Measurements from ENCODE around the gene AP1S1.
A peak's percentile ranks its signal among the peaks of the same experiment; 100 is the strongest.
"Not testable (repeated sequence)": the region's sequence is repeated elsewhere in the genome, so short reads cannot be mapped to it uniquely, and the experiment has no call there.

AP1S1 gene

GRCh38 chr7:101153969-101154692, at the start of gene AP1S1:
AP1S1 (plus strand) TSS chr7:101154476; CDS start chr7:101154515, 39 bp downstream.
- DNase-seq (ENCODE audit: insufficient read length, low spot score) (peak; percentile 97), FAIRE-seq (peak; percentile 93)

GRCh38 chr7:101104799-101105198, 49.5 kb upstream of the AP1S1 start:
- no peak for FAIRE-seq
- no peak for DNase-seq (ENCODE audit: insufficient read length, low spot score)

- DNase-seq (ENCODE audit: insufficient read length, low spot score); FAIRE-seq: not testable (repeated sequence)
Measured at GRCh38 chr7:101105248-101105647, 49.0 kb upstream of the AP1S1 start.

- FAIRE-seq, result no peak
- no peak for DNase-seq (ENCODE audit: insufficient read length, low spot score)
Measured at GRCh38 chr7:101106386-101106785, 47.9 kb upstream of the AP1S1 start.

GRCh38 chr7:101108330-101108857, 45.9 kb upstream of the AP1S1 start:
- no peak for DNase-seq (ENCODE audit: insufficient read length, low spot score)
- FAIRE-seq, result no peak

- DNase-seq (ENCODE audit: insufficient read length, low spot score), result no peak
- FAIRE-seq, result no peak
Measured at GRCh38 chr7:101108961-101109360, 45.3 kb upstream of the AP1S1 start.

GRCh38 chr7:101109368-101109767, 44.9 kb upstream of the AP1S1 start:
- DNase-seq (ENCODE audit: insufficient read length, low spot score) (no peak), FAIRE-seq (no peak)

GRCh38 chr7:101111261-101111660, 43.0 kb upstream of the AP1S1 start:
- FAIRE-seq, result no peak

GRCh38 chr7:101112233-101112632, 42.0 kb upstream of the AP1S1 start:
- FAIRE-seq, result no peak
- no peak for DNase-seq (ENCODE audit: insufficient read length, low spot score)

More at GRCh38 chr7:101111261-101111660, 43.0 kb upstream of the AP1S1 start:
- DNase-seq (ENCODE audit: insufficient read length, low spot score), result no peak

- not testable (repeated sequence) for DNase-seq (ENCODE audit: insufficient read length, low spot score); FAIRE-seq
Measured at GRCh38 chr7:101113140-101113539, 41.1 kb upstream of the AP1S1 start.

- FAIRE-seq, result no peak
- no peak for DNase-seq (ENCODE audit: insufficient read length, low spot score)
Measured at GRCh38 chr7:101113836-101114235, 40.4 kb upstream of the AP1S1 start.

GRCh38 chr7:101114492-101114891, 39.8 kb upstream of the AP1S1 start:
- FAIRE-seq (no peak), DNase-seq (ENCODE audit: insufficient read length, low spot score) (no peak)

GRCh38 chr7:101115215-101115614, 39.1 kb upstream of the AP1S1 start:
- FAIRE-seq (no peak), DNase-seq (ENCODE audit: insufficient read length, low spot score) (no peak)

GRCh38 chr7:101116898-101117297, 37.4 kb upstream of the AP1S1 start:
- no peak for FAIRE-seq
- no peak for DNase-seq (ENCODE audit: insufficient read length, low spot score)

GRCh38 chr7:101118856-101119255, 35.4 kb upstream of the AP1S1 start:
- FAIRE-seq, result no peak
- no peak for DNase-seq (ENCODE audit: insufficient read length, low spot score)

- FAIRE-seq (no peak), DNase-seq (ENCODE audit: insufficient read length, low spot score) (no peak)
Measured at GRCh38 chr7:101119876-101120275, 34.4 kb upstream of the AP1S1 start.

GRCh38 chr7:101120315-101120714, 34.0 kb upstream of the AP1S1 start:
- DNase-seq (ENCODE audit: insufficient read length, low spot score), result no peak

GRCh38 chr7:101121631-101121990, 32.7 kb upstream of the AP1S1 start:
- FAIRE-seq; DNase-seq (ENCODE audit: insufficient read length, low spot score): not testable (repeated sequence)

More at GRCh38 chr7:101120315-101120714, 34.0 kb upstream of the AP1S1 start:
- FAIRE-seq, result no peak

- FAIRE-seq (peak; percentile 54), DNase-seq (ENCODE audit: insufficient read length, low spot score) (no peak)
Measured at GRCh38 chr7:101121991-101122932, 32.0 kb upstream of the AP1S1 start.

- FAIRE-seq, result no peak
Measured at GRCh38 chr7:101122933-101123702, 31.2 kb upstream of the AP1S1 start.

GRCh38 chr7:101123703-101124068, 30.6 kb upstream of the AP1S1 start:
- FAIRE-seq (no peak), DNase-seq (ENCODE audit: insufficient read length, low spot score) (no peak)

More at GRCh38 chr7:101122933-101123702, 31.2 kb upstream of the AP1S1 start:
- no peak for DNase-seq (ENCODE audit: insufficient read length, low spot score)

Data from GM19239 (cell line).